ENCODE results near the gene B9D2. TPM values are rescaled to one million over a fixed set of nuclear protein-coding genes. Genes with fewer than 3 reads are reported as not detected.

Gene B9D2
- total RNA-seq, 1 donor from 2014 or later: 2.5 TPM

GRCh38 chr19:41399525-41399924 lies 35.6 kb upstream of the B9D2 start:
- Mint-ChIP-seq H3K36me3 (peaks cover 2% of the 10 kb centered on the region), H3K27ac (no peak overlapping the region), H3K4me1 (peaks cover 26% of the 10 kb centered on the region), H3K27me3 (ENCODE audit: insufficient read depth, low read depth) (peaks cover 8% of the 10 kb centered on the region), H3K4me3 (peak overlapping the region; percentile 98), H3K9me3 (no peaks in the 10 kb centered on the region)
- peaks cover 42% of the 10 kb centered on the region for H3K79me2 ChIP-seq (ENCODE audit: low read depth)
- peaks cover 5% of the 10 kb centered on the region for H4K20me1 ChIP-seq (ENCODE audit: low read depth)
- no peaks in the 10 kb centered on the region for H3K36me3 ChIP-seq
- H3F3A ChIP-seq (ENCODE audit: low read depth): peaks cover 4% of the 10 kb centered on the region
- H3K9ac ChIP-seq: no peak overlapping the region
- H3K4me2 ChIP-seq: no peak overlapping the region
- H2AFZ ChIP-seq (replicated peaks): no peak overlapping the region
- H3K27me3 ChIP-seq: no peaks in the 10 kb centered on the region
- no peak for DNase-seq (ENCODE audit: low spot score)
- H3K27ac ChIP-seq: no peak overlapping the region
- H3K4me1 ChIP-seq: peaks cover 7% of the 10 kb centered on the region
- H3K9me3 ChIP-seq (ENCODE audit: low read depth): no peaks in the 10 kb centered on the region
- no peak for TF ChIP-seq CTCF (IDR thresholded peaks at IDR 0.05)
- TF ChIP-seq EZH2phosphoT487 (IDR thresholded peaks at IDR 0.05): no peak
- TF ChIP-seq EZH2 (IDR thresholded peaks at IDR 0.05): no peak
- no peak overlapping the region for H3K4me3 ChIP-seq

- peak overlapping the region; percentile 98 for H3K4me3 ChIP-seq
- no peaks in the 10 kb centered on the region for H3K27me3 ChIP-seq
- Mint-ChIP-seq H3K4me1 (peaks cover 26% of the 10 kb centered on the region), H3K27ac (no peak overlapping the region), H3K9me3 (no peaks in the 10 kb centered on the region), H3K4me3 (peak overlapping the region; percentile 98), H3K36me3 (peaks cover 2% of the 10 kb centered on the region), H3K27me3 (ENCODE audit: insufficient read depth, low read depth) (peaks cover 8% of the 10 kb centered on the region)
- H4K20me1 ChIP-seq (ENCODE audit: low read depth): peaks cover 5% of the 10 kb centered on the region
- DNase-seq (ENCODE audit: low spot score): no peak
- no peaks in the 10 kb centered on the region for H3K9me3 ChIP-seq (ENCODE audit: low read depth)
- H3K9ac ChIP-seq: peak overlapping the region; percentile 93
- H3K27ac ChIP-seq: no peak overlapping the region
- H3F3A ChIP-seq (ENCODE audit: low read depth): peaks cover 4% of the 10 kb centered on the region
- H2AFZ ChIP-seq (replicated peaks): no peak overlapping the region
- no peaks in the 10 kb centered on the region for H3K36me3 ChIP-seq
- H3K79me2 ChIP-seq (ENCODE audit: low read depth): peaks cover 42% of the 10 kb centered on the region
- peaks cover 7% of the 10 kb centered on the region for H3K4me1 ChIP-seq
- H3K4me2 ChIP-seq: peak overlapping the region; percentile 95
- TF ChIP-seq EZH2phosphoT487 (IDR thresholded peaks at IDR 0.05): no peak
- TF ChIP-seq EZH2 (IDR thresholded peaks at IDR 0.05): no peak
- no peak for TF ChIP-seq CTCF (IDR thresholded peaks at IDR 0.05)
Measured at GRCh38 chr19:41399091-41399490, 35.1 kb upstream of the B9D2 start.

- no peak for TF ChIP-seq CTCF (IDR thresholded peaks at IDR 0.05)
- TF ChIP-seq EZH2phosphoT487 (IDR thresholded peaks at IDR 0.05): no peak
- no peak for TF ChIP-seq EZH2 (IDR thresholded peaks at IDR 0.05)
- Mint-ChIP-seq H3K27ac (no peak overlapping the region), H3K4me3 (peak overlapping the region; percentile 98), H3K36me3 (peaks cover 2% of the 10 kb centered on the region), H3K27me3 (ENCODE audit: insufficient read depth, low read depth) (peaks cover 8% of the 10 kb centered on the region), H3K9me3 (no peaks in the 10 kb centered on the region), H3K4me1 (peaks cover 26% of the 10 kb centered on the region)
- H3K27ac ChIP-seq: no peak overlapping the region
- H3K9me3 ChIP-seq (ENCODE audit: low read depth): no peaks in the 10 kb centered on the region
- H3K4me1 ChIP-seq: peaks cover 7% of the 10 kb centered on the region
- H3F3A ChIP-seq (ENCODE audit: low read depth): peaks cover 4% of the 10 kb centered on the region
- H3K9ac ChIP-seq: peak overlapping the region; percentile 93
- H2AFZ ChIP-seq (replicated peaks): no peak overlapping the region
- H4K20me1 ChIP-seq (ENCODE audit: low read depth): peaks cover 5% of the 10 kb centered on the region
- H3K36me3 ChIP-seq: no peaks in the 10 kb centered on the region
- DNase-seq (ENCODE audit: low spot score): no peak
- H3K4me3 ChIP-seq: peak overlapping the region; percentile 98
- peaks cover 42% of the 10 kb centered on the region for H3K79me2 ChIP-seq (ENCODE audit: low read depth)
- H3K27me3 ChIP-seq: no peaks in the 10 kb centered on the region
- peak overlapping the region; percentile 95 for H3K4me2 ChIP-seq
Measured at GRCh38 chr19:41398598-41398997, 34.6 kb upstream of the B9D2 start.

All from neural progenitor cell (in vitro differentiated cells).